ENCODE data around the gene IL1RAPL1.
"Not testable (repeated sequence)": the region's sequence is repeated elsewhere in the genome, so short reads cannot be mapped to it uniquely, and the experiment has no call there.

IL1RAPL1 gene

GRCh38 chrX:28668957-28669356 lies 81.7 kb downstream of the IL1RAPL1 start:
- no peaks in the 10 kb centered on the region for H3K9me3 Mint-ChIP-seq
- H3K27me3 Mint-ChIP-seq (ENCODE audit: low read depth) = no peaks in the 10 kb centered on the region
- no peaks in the 10 kb centered on the region for H3K4me1 Mint-ChIP-seq (ENCODE audit: low read depth)
- H3K27ac Mint-ChIP-seq = no peak overlapping the region
- no peaks in the 10 kb centered on the region for H3K36me3 Mint-ChIP-seq (ENCODE audit: low read depth)
- H3K4me3 Mint-ChIP-seq = no peak overlapping the region

- Mint-ChIP-seq H3K27ac (no peak overlapping the region), H3K9me3 (no peaks in the 10 kb centered on the region), H3K36me3 (ENCODE audit: low read depth) (no peaks in the 10 kb centered on the region), H3K4me1 (ENCODE audit: low read depth) (no peaks in the 10 kb centered on the region), H3K27me3 (ENCODE audit: low read depth) (no peaks in the 10 kb centered on the region), H3K4me3 (no peak overlapping the region)
These were observed 82.8 kb downstream of the IL1RAPL1 start for GRCh38 chrX:28670074-28670473.

GRCh38 chrX:28675173-28675572 lies 87.9 kb downstream of the IL1RAPL1 start:
- H3K36me3 Mint-ChIP-seq (ENCODE audit: low read depth) = no peaks in the 10 kb centered on the region
- no peak overlapping the region for H3K4me3 Mint-ChIP-seq
- no peaks in the 10 kb centered on the region for H3K4me1 Mint-ChIP-seq (ENCODE audit: low read depth)
- H3K27ac Mint-ChIP-seq = no peak overlapping the region
- H3K9me3 Mint-ChIP-seq = no peaks in the 10 kb centered on the region
- no peaks in the 10 kb centered on the region for H3K27me3 Mint-ChIP-seq (ENCODE audit: low read depth)

DNA sequence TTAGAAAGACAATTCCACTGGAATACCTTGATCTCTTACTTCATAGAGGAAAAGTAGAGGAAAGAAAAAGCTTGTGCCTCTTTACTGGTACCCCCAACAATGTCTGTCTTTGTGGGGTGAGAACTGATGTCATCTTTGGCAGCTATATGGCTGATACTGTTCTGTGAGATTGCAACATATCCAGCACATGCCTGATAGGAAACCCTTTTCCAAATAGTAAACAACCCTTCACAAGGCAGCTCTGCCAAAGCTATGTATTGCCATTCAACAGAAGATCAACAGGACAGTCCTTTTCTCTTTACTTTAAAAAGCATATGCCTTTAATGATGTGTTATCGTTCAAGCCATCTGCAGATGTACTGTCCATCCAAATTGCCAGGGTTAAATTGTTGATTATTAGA lies 105.9 kb downstream of the IL1RAPL1 start:
- Mint-ChIP-seq H3K27ac (no peak overlapping the region), H3K27me3 (ENCODE audit: low read depth) (no peaks in the 10 kb centered on the region), H3K36me3 (ENCODE audit: low read depth) (no peaks in the 10 kb centered on the region), H3K9me3 (no peaks in the 10 kb centered on the region), H3K4me3 (no peak overlapping the region), H3K4me1 (ENCODE audit: low read depth) (no peaks in the 10 kb centered on the region)

DNA sequence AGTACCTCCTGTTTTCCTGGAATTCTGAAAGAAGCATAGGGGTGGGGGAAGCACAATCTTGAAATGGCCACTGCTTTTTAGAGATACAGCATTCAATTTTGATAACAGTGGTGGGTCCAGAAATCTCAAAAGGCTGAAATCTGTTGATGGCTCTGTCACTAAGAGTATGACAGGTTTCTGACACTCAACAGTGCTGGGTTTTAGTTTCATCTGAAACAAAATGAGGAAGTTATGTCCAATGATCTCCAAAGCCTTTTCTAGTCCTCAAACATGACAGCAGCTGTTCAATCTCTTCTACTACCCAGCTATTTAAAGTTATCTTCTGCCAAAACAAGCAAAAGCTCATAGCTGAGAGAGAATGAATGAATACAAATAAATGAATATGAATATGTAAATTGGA lies 110.5 kb downstream of the IL1RAPL1 start:
- Mint-ChIP-seq H3K4me3 (no peak overlapping the region), H3K27ac (no peak overlapping the region), H3K9me3 (no peaks in the 10 kb centered on the region), H3K4me1 (ENCODE audit: low read depth) (no peaks in the 10 kb centered on the region), H3K27me3 (ENCODE audit: low read depth) (no peaks in the 10 kb centered on the region), H3K36me3 (ENCODE audit: low read depth) (no peaks in the 10 kb centered on the region)

- no peak overlapping the region for H3K4me3 Mint-ChIP-seq
- H3K27me3 Mint-ChIP-seq (ENCODE audit: low read depth) = no peaks in the 10 kb centered on the region
- no peaks in the 10 kb centered on the region for H3K36me3 Mint-ChIP-seq (ENCODE audit: low read depth)
- H3K4me1 Mint-ChIP-seq (ENCODE audit: low read depth) = no peaks in the 10 kb centered on the region
- no peak overlapping the region for H3K27ac Mint-ChIP-seq
- H3K9me3 Mint-ChIP-seq = no peaks in the 10 kb centered on the region
These were observed 114.0 kb downstream of the IL1RAPL1 start for GRCh38 chrX:28701222-28701621.

GRCh38 chrX:28706964-28707363 lies 119.7 kb downstream of the IL1RAPL1 start:
- no peaks in the 10 kb centered on the region for H3K36me3 Mint-ChIP-seq (ENCODE audit: low read depth)
- H3K9me3 Mint-ChIP-seq = no peaks in the 10 kb centered on the region
- no peak overlapping the region for H3K27ac Mint-ChIP-seq
- H3K27me3 Mint-ChIP-seq (ENCODE audit: low read depth) = no peaks in the 10 kb centered on the region
- no peak overlapping the region for H3K4me3 Mint-ChIP-seq
- H3K4me1 Mint-ChIP-seq (ENCODE audit: low read depth) = no peaks in the 10 kb centered on the region

DNA sequence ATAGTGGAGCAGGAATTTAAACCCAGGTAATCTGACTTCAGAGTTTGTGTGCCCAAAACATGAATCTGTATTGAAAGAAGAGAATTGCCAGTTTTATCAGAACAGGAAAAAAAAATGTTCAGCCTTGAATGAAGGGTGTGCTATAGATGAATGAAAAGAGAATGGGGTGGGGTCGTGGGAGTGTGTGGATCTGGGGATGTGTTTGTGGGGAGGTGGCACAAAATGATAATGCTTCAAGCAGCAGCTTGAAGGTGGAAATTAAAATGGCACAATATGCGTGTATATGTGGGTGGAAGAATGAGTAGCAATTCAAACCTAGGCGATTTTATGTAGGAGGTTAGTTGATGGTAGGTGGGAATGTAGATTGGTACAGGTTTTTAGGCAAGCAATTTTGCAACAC lies 122.2 kb downstream of the IL1RAPL1 start:
- H3K27me3 Mint-ChIP-seq (ENCODE audit: low read depth) = no peaks in the 10 kb centered on the region

DNA sequence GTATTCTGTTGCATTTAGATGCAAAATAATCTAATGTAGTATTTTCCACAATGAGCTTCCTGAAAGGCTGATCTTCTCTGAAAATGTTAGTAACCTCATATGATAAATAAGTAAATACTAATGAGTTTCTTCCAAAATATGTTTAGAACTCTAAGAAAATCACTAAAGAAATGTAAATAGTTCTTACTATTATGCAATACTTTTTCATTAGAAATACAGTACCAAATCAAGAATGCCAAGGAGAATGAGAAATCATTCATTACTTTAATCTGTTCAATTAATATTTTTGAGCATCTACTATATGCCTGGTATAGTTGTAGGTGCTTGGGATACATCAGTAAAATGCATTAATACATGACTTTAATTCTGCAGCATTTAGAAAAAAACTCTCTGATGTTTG lies 130.6 kb downstream of the IL1RAPL1 start:
- Mint-ChIP-seq H3K9me3 (no peaks in the 10 kb centered on the region), H3K27ac (no peak overlapping the region), H3K4me1 (ENCODE audit: low read depth) (no peaks in the 10 kb centered on the region), H3K27me3 (ENCODE audit: low read depth) (no peaks in the 10 kb centered on the region), H3K36me3 (ENCODE audit: low read depth) (no peaks in the 10 kb centered on the region), H3K4me3 (no peak overlapping the region)

More for the DNA sequence above, 122.2 kb downstream of the IL1RAPL1 start:
- no peak overlapping the region for H3K27ac Mint-ChIP-seq
- H3K9me3 Mint-ChIP-seq = no peaks in the 10 kb centered on the region
- H3K4me1 Mint-ChIP-seq (ENCODE audit: low read depth) = no peaks in the 10 kb centered on the region
- H3K36me3 Mint-ChIP-seq (ENCODE audit: low read depth) = no peaks in the 10 kb centered on the region
- H3K4me3 Mint-ChIP-seq = no peak overlapping the region

DNA sequence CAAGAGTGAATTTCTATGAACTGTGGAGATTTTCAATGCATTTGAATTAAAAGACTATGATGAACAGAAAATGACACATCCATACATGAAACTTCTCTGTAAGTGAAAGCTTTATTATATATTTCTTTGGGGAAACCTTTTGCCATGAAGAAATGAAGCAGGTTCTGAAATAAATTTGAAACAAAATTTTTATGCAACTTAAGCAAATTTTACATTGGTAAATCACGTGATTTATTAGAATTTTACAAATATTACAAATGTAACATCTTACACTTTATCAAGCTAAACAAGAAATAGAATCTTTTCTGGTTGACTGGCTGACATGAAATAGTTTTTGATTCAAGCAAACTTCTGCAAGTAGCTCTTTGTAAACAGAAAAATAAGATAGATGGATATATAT lies 131.2 kb downstream of the IL1RAPL1 start:
- H3K4me3 Mint-ChIP-seq = no peak overlapping the region
- H3K27ac Mint-ChIP-seq = no peak overlapping the region
- no peaks in the 10 kb centered on the region for H3K9me3 Mint-ChIP-seq
- no peaks in the 10 kb centered on the region for H3K27me3 Mint-ChIP-seq (ENCODE audit: low read depth)
- no peaks in the 10 kb centered on the region for H3K4me1 Mint-ChIP-seq (ENCODE audit: low read depth)
- H3K36me3 Mint-ChIP-seq (ENCODE audit: low read depth) = no peaks in the 10 kb centered on the region

DNA sequence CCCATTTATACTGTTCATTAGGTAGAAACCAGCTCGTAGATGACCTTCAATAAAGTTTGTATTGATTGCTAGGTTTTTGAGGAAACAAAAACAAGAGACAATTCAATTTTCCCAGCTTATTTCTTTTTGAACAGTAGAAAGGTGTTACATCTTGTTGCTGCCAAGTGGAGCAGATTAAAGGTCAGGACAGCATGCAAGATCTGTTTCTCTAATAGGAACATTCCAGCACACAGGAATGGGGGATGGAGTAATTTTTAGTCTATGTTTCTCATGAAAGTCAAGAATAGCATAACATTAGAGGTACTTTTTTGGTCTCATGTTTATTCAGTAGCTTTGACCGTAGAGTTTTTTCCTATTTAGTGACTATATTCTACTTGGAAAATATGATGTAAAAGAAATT lies 132.4 kb downstream of the IL1RAPL1 start:
- peaks cover 3% of the 10 kb centered on the region for H3K9me3 Mint-ChIP-seq

DNA sequence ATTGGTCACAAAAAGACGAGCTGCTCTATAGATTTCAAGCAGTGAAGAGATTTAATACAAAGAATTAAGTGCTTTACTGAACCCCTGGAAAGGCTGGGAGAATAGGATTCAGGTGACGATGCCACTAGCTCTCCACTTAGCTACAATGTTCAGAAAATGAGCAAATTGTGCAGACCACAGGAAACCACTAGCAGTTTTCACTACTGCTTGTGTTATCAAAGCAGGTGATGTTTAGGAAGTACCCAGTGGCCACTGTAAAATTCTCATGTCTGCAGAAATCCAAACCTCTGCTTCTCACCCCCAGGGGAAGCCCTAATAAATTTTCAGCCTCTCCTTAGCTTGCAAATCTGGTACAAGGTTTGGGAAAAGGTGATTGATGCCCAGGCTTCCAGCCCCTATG lies 165.1 kb downstream of the IL1RAPL1 start:
- H3K27ac Mint-ChIP-seq = no peak overlapping the region
- H3K4me3 Mint-ChIP-seq = no peak overlapping the region
- H3K27me3 Mint-ChIP-seq (ENCODE audit: low read depth) = no peaks in the 10 kb centered on the region
- H3K36me3 Mint-ChIP-seq (ENCODE audit: low read depth) = no peaks in the 10 kb centered on the region
- no peaks in the 10 kb centered on the region for H3K4me1 Mint-ChIP-seq (ENCODE audit: low read depth)
- H3K9me3 Mint-ChIP-seq = peaks cover 4% of the 10 kb centered on the region

More for the DNA sequence above, 132.4 kb downstream of the IL1RAPL1 start:
- H3K4me1 Mint-ChIP-seq (ENCODE audit: low read depth) = no peaks in the 10 kb centered on the region
- H3K4me3 Mint-ChIP-seq = no peak overlapping the region
- no peaks in the 10 kb centered on the region for H3K36me3 Mint-ChIP-seq (ENCODE audit: low read depth)
- H3K27ac Mint-ChIP-seq = no peak overlapping the region
- no peaks in the 10 kb centered on the region for H3K27me3 Mint-ChIP-seq (ENCODE audit: low read depth)

DNA sequence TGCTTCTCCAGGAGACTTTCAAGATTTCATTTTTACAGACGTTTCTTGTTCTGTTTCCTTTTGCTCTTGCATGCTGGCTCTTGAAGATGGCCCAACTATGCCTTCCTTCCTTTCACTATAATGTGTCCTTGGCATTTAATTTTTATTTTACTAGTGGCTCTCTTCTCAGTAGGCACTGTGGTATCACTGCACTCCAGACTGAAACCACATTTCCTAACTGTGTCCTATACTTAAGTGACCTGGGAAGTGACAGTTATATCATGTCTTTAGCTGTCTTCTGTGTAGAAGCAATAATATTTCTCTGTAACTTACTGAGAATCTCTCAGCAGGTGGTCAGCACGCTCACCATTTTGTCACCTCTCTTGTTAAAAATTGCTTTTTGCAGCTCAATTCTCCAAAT lies 168.9 kb downstream of the IL1RAPL1 start:
- no peak overlapping the region for H3K4me3 Mint-ChIP-seq
- H3K9me3 Mint-ChIP-seq = peaks cover 6% of the 10 kb centered on the region
- no peak overlapping the region for H3K27ac Mint-ChIP-seq
- H3K4me1 Mint-ChIP-seq (ENCODE audit: low read depth) = no peaks in the 10 kb centered on the region
- no peaks in the 10 kb centered on the region for H3K27me3 Mint-ChIP-seq (ENCODE audit: low read depth)
- H3K36me3 Mint-ChIP-seq (ENCODE audit: low read depth) = no peaks in the 10 kb centered on the region

GRCh38 chrX:28756647-28757046 lies 169.4 kb downstream of the IL1RAPL1 start:
- Mint-ChIP-seq H3K4me3 (no peak overlapping the region), H3K4me1 (ENCODE audit: low read depth) (no peaks in the 10 kb centered on the region), H3K27ac (no peak overlapping the region), H3K9me3 (peaks cover 6% of the 10 kb centered on the region), H3K27me3 (ENCODE audit: low read depth) (no peaks in the 10 kb centered on the region), H3K36me3 (ENCODE audit: low read depth) (no peaks in the 10 kb centered on the region)

DNA sequence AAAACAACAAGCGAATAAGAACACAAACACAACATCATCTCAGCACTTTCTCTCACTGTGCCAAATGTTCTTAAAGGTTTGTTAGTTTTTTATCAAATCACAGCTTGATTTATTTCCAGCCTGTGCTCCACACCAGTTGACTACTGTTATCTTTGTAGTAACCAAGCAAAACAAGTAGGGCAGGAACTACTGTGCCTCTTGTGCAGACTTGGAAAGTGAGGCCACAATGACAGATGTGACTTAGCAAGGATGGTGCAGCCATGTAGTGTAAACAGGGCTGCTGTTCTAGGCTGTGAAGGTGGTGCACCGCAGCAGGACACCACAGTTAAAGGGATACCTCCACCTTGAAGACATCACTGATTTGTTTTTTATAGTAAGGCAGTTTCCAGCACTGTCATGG lies 170.0 kb downstream of the IL1RAPL1 start:
- peaks cover 6% of the 10 kb centered on the region for H3K9me3 Mint-ChIP-seq
- H3K27ac Mint-ChIP-seq = no peak overlapping the region
- H3K4me3 Mint-ChIP-seq = no peak overlapping the region
- no peaks in the 10 kb centered on the region for H3K36me3 Mint-ChIP-seq (ENCODE audit: low read depth)
- H3K4me1 Mint-ChIP-seq (ENCODE audit: low read depth) = no peaks in the 10 kb centered on the region
- no peaks in the 10 kb centered on the region for H3K27me3 Mint-ChIP-seq (ENCODE audit: low read depth)

DNA sequence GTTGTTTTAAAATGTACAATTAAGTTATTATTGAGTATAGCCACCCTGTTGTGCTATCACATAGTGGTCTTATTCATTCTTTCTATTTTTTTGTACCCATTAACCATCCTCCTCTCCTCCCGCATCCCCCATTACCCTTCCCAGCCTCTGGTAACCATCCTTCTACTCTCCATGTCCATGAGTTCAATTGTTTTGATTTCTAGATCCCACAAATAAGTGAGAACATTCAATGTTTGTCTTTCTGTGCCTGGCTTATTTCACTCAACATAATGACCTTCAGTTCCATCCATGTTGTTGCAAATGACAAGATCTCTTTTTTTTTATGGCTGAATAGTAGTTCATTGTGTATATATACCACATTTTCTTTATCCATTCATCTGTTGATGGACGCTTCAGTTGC lies 179.3 kb downstream of the IL1RAPL1 start:
- H3K4me1 Mint-ChIP-seq (ENCODE audit: low read depth); H3K36me3 Mint-ChIP-seq (ENCODE audit: low read depth); H3K9me3 Mint-ChIP-seq; H3K4me3 Mint-ChIP-seq; H3K27ac Mint-ChIP-seq; H3K27me3 Mint-ChIP-seq (ENCODE audit: low read depth): not testable (repeated sequence)
